A549 (cell line): ENCODE data around the gene ASIC5. TPM values are rescaled to one million over a fixed set of nuclear protein-coding genes. Genes with fewer than 3 reads are reported as not detected.

Source experiments
- ATAC-seq, 2 experiments: fragments of 200-7000 bp in 1 of 2; fragments of >200 bp in 1 of 2; cut with Nextera tagmentation in 1 of 2; cut with Tn5 transposase in 1 of 2; 3 replicates each; pipeline versions ENCODE4 v1.8.0 to v1.9.1; 2018 to 2020; ENCODE audit warnings: mild to moderate bottlenecking in 1 of 2, moderate library complexity in 1 of 2
- CTCF ChIA-PET: fragments of 300-600 bp; sonication (Branson Sonifier 250); formaldehyde crosslinking; extraction: SDS; loops from one replicate; lab custom pipeline; 2021; ENCODE audit warnings: antibody characterized with exemption, inconsistent platforms; lab: Yijun Ruan, JAX
- POLR2A ChIA-PET: fragments of 350-600 bp; formaldehyde crosslinking; extraction: SDS; loops from one replicate; lab custom pipeline; 2021; ENCODE audit warnings: antibody characterized with exemption, inconsistent platforms; lab: Yijun Ruan, JAX
- DNase-seq, 2 experiments: peaks; one replicate each; pipeline versions ENCODE4 v3.0.0 to v3.0.0-alpha.2; 2011 to 2016; ENCODE audit warnings: low read depth in 1 of 2, low spot score in 1 of 2
- FAIRE-seq: peaks from 2 replicates; lab custom pipeline; 2011; peaks lifted over from hg19 to GRCh38; lab: Jason Lieb, UNC
- H3K27ac ChIP-seq, 2 experiments: fragments of >200 bp; sonication (Bioruptor Twin); formaldehyde crosslinking; 3 replicates each; pipeline ENCODE4 v1.5.1; 2016 to 2017
- H3K4me1 ChIP-seq: fragments of >200 bp; sonication (Bioruptor Twin); formaldehyde crosslinking; 3 replicates; pipeline ENCODE4 v1.6.1; 2016
- H3K4me2 ChIP-seq: fragments of >200 bp; sonication (Bioruptor Twin); formaldehyde crosslinking; 3 replicates; pipeline ENCODE4 v1.6.1; 2016
- H3K4me3 ChIP-seq: fragments of >200 bp; sonication (Bioruptor Twin); formaldehyde crosslinking; 3 replicates; pipeline ENCODE4 v1.5.1; 2016
- H3K9me3 ChIP-seq: fragments of >200 bp; sonication (Bioruptor Twin); formaldehyde crosslinking; 3 replicates; pipeline ENCODE4 v1.6.1; 2016
- CTCF ChIP-seq: fragments of >200 bp; sonication (Bioruptor Twin); formaldehyde crosslinking; IDR thresholded peaks from 3 replicates; pipeline ENCODE4 v1.5.1; 2016
- EHF ChIP-seq: fragments of 250-450 bp; sonication (Bioruptor Pico); IDR thresholded peaks from 2 replicates; pipeline ENCODE4 v1.5.0; 2020; ENCODE audit warnings: mild to moderate bottlenecking
- FOSL2 ChIP-seq, 2 experiments: fragments of 450-650 bp in 1 of 2; fragments of >200 bp in 1 of 2; sonication (Bioruptor Twin) in 1 of 2; formaldehyde crosslinking; IDR thresholded peaks; 2 replicates each; pipeline versions ENCODE4 v1.5.0 to v1.6.1; 2016 to 2020; ENCODE audit warnings: mild to moderate bottlenecking in 1 of 2, moderate library complexity in 1 of 2
- HES2 ChIP-seq: fragments of >200 bp; sonication (Bioruptor Twin); formaldehyde crosslinking; IDR thresholded peaks from 2 replicates; pipeline ENCODE4 v1.6.1; 2016
- HMGXB4 ChIP-seq: fragments of 250-450 bp; sonication (Bioruptor Pico); IDR thresholded peaks from 2 replicates; pipeline ENCODE4 v1.5.0; 2021; ENCODE audit warnings: mild to moderate bottlenecking, moderate library complexity, borderline replicate concordance
- HOXB5 ChIP-seq: fragments of 250-450 bp; sonication (Bioruptor Pico); IDR thresholded peaks from 2 replicates; pipeline ENCODE4 v1.5.0; 2020; ENCODE audit warnings: mild to moderate bottlenecking, moderate library complexity
- KDM1A ChIP-seq: fragments of 200-600 bp; sonication (generic); IDR thresholded peaks from 2 replicates; pipeline ENCODE4 v1.6.1; 2016; ENCODE audit warnings: low read depth, mild to moderate bottlenecking
- MAFK ChIP-seq: fragments of 450-650 bp; IDR thresholded peaks from 2 replicates; pipeline ENCODE4 v1.6.1; 2014; ENCODE audit not compliant: partially characterized antibody
- MAX ChIP-seq: IDR thresholded peaks from 2 replicates; pipeline ENCODE4 v1.6.1; 2012
- MYC ChIP-seq: IDR thresholded peaks from 2 replicates; pipeline ENCODE4 v1.6.1; 2012; ENCODE audit warnings: mild to moderate bottlenecking, inconsistent platforms, low read length, improper control_type of control experiment, borderline replicate concordance
- NFE2L2 ChIP-seq: fragments of 150-350 bp; conservative IDR thresholded peaks from 2 replicates; pipeline ENCODE4 v1.6.1; 2014; ENCODE audit warnings: low read length
- PHF8 ChIP-seq: fragments of 200-600 bp; sonication (generic); IDR thresholded peaks from 2 replicates; pipeline ENCODE4 v1.6.1; 2016; ENCODE audit warnings: low read depth, mild to moderate bottlenecking, antibody characterized with exemption, moderate library complexity, borderline replicate concordance
- POLR2AphosphoS2 ChIP-seq: conservative IDR thresholded peaks from 2 replicates; pipeline ENCODE4 v1.6.1; 2012; ENCODE audit warnings: low read length, improper control_type of control experiment, inconsistent platforms
- RAD21 ChIP-seq, 2 experiments: fragments of >200 bp in 1 of 2; sonication (Bioruptor Twin) in 1 of 2; formaldehyde crosslinking in 1 of 2; IDR thresholded peaks in 1 of 2; conservative IDR thresholded peaks in 1 of 2; 2 replicates in 1 of 2; 3 replicates in 1 of 2; pipeline ENCODE4 v1.6.1; 2012 to 2018; ENCODE audit warnings: inconsistent platforms in 1 of 2
- SREBF2 ChIP-seq: fragments of 450-650 bp; IDR thresholded peaks from 2 replicates; pipeline ENCODE4 v1.6.1; 2014; ENCODE audit warnings: mild to moderate bottlenecking, moderate library complexity
- TFCP2L1 ChIP-seq: fragments of 250-450 bp; sonication (Bioruptor Pico); IDR thresholded peaks from 2 replicates; pipeline ENCODE4 v1.5.0; 2021; ENCODE audit warnings: mild to moderate bottlenecking
- USF2 ChIP-seq: fragments of 450-650 bp; IDR thresholded peaks from 2 replicates; pipeline ENCODE4 v1.6.1; 2014; ENCODE audit warnings: antibody characterized with exemption
- ZNF302 ChIP-seq: fragments of 250-450 bp; sonication (Bioruptor Pico); IDR thresholded peaks from 2 replicates; pipeline ENCODE4 v1.9.0; 2021; ENCODE audit warnings: inconsistent platforms, mild to moderate bottlenecking, moderate library complexity
- WGBS: methylation state at CpG from one replicate; pipeline ENCODE4 v1.1.6; 2017; ENCODE audit errors: missing lambda C conversion rate; 5-methylcytosine and 5-hydroxymethylcytosine counted together
- polyA plus RNA-seq, 4 experiments: library from polyadenylated mRNA; depleted of rRNA in 3 of 4; stranded (reverse); fragments of >200 nt; fragmentation: RNase III in 1 of 4; extraction: RNeasy Plus Mini Kit Qiagen cat#74134 plus additional on column Dnase treatment in 1 of 4; gene quantifications; 2 replicates in 3 of 4; 3 replicates in 1 of 4; pipeline ENCODE4 v1.2.3, GENCODE V29; 2011 to 2017

Gene ASIC5
- polyA plus RNA-seq, 2 of the 4 experiments (the other 2 are of a cell fraction) = not detected

GRCh38 chr4:155849042-155849441 is 17.0 kb downstream of the ASIC5 start:
- DNase-seq (no peak), FAIRE-seq (no peak), ATAC-seq (no peak)
- POLR2A ChIA-PET = no interaction called here
- TF ChIP-seq PHF8 (no peak), FOSL2 (IDR thresholded peaks at IDR 0.05) (no peak), FOSL2 (CRISPR knock-in tag; IDR thresholded peaks at IDR 0.05) (no peak), NFE2L2 (no peak), HOXB5 (no peak), HMGXB4 (CRISPR knock-in tag) (no peak)
- CTCF ChIA-PET = no interaction called here
- 59% methylated on average over 4 of the region's 4 CpGs for WGBS
- H3K4me1 ChIP-seq = no peaks in the 10 kb centered on the region
- no peak overlapping the region for H3K27ac ChIP-seq
- no peaks in the 10 kb centered on the region for H3K9me3 ChIP-seq
- H3K4me3 ChIP-seq = no peak overlapping the region
- no peak overlapping the region for H3K4me2 ChIP-seq

GRCh38 chr4:155846929-155847328 is 19.1 kb downstream of the ASIC5 start:
- DNase-seq = no peak
- CTCF ChIA-PET = no interaction called here

More at GRCh38 chr4:155846929-155847328, 19.1 kb downstream of the ASIC5 start:
- Histone ChIP-seq H3K9me3 (no peaks in the 10 kb centered on the region), H3K4me1 (no peaks in the 10 kb centered on the region), H3K4me3 (no peak overlapping the region), H3K27ac (no peak overlapping the region), H3K4me2 (no peak overlapping the region)
- TF ChIP-seq HOXB5 = no peak
- TF ChIP-seq HES2 = no peak
- TF ChIP-seq MAX = no peak
- TF ChIP-seq HMGXB4 (CRISPR knock-in tag) = no peak
- no peak for TF ChIP-seq MYC
- no peak for TF ChIP-seq CTCF
- no peak for TF ChIP-seq KDM1A
- TF ChIP-seq POLR2AphosphoS2 = no peak
- TF ChIP-seq ZNF302 (CRISPR knock-in tag) = no peak
- no peak for TF ChIP-seq SREBF2
- TF ChIP-seq TFCP2L1 = no peak
- no peak for TF ChIP-seq USF2
- TF ChIP-seq MAFK = no peak
- TF ChIP-seq RAD21 (conservative IDR thresholded peaks at IDR 0.05 in 1 of 2, IDR thresholded peaks at IDR 0.05 in 1 of 2) = no peak
- no peak for TF ChIP-seq EHF (CRISPR knock-in tag)
- POLR2A ChIA-PET = no interaction called here
- ATAC-seq (no peak), FAIRE-seq (no peak)
